ENCODE measurements around the gene PLXNA1. TPM values are rescaled to one million over a fixed set of nuclear protein-coding genes. Genes with fewer than 3 reads are reported as not detected.

Gene PLXNA1
- total RNA-seq, 4 donors from 2014 or later: 6.7 to 38.2 (median 16.9) TPM

DNA sequence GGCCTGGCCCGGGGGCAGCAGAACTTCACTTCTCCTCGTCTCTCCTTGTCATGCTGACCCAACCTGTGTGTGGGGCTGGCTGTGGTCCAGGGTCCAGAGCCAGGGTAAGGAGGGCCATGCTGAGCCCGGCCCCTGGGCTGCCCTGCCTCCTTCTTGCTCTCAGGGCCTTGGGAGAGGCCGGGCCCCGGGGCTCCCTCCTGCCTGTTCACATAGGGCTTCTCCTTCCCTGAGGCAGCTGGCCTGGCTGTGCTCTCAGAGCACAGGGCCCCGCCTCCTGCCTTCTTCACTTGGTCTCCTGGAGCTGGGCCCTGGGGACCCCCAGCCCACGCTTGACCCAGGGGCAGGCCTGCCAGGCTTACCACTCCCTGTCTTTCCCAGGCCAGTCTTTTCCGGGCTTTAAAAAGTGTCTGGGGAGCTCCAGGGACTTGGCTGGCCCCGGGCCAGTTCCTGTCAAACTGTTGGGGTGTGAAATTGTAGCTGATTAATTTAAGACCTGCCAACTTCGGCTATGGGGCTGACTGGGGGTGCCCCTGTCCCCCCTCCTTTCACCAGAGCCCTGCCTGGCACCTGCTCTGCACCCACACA lies 11.8 kb downstream of the PLXNA1 start:
- Histone ChIP-seq H3K4me1 (peaks cover 0 to 21% of the 10 kb centered on the region in 2 donors), H3K4me3 (no peak overlapping the region), H3K27ac (peak overlapping the region; percentile 48 to 56), H3K27me3 (no peaks in the 10 kb centered on the region), H3K36me3 (no peaks in the 10 kb centered on the region), H3K9me3 (no peaks in the 10 kb centered on the region)
- peak in 1 of 2 donors; percentile 36 for DNase-seq
- intact Hi-C loops (cut with DNase I; ENCODE audit: low total_unique reads): no loop called here
- TF ChIP-seq, protein P1, sequence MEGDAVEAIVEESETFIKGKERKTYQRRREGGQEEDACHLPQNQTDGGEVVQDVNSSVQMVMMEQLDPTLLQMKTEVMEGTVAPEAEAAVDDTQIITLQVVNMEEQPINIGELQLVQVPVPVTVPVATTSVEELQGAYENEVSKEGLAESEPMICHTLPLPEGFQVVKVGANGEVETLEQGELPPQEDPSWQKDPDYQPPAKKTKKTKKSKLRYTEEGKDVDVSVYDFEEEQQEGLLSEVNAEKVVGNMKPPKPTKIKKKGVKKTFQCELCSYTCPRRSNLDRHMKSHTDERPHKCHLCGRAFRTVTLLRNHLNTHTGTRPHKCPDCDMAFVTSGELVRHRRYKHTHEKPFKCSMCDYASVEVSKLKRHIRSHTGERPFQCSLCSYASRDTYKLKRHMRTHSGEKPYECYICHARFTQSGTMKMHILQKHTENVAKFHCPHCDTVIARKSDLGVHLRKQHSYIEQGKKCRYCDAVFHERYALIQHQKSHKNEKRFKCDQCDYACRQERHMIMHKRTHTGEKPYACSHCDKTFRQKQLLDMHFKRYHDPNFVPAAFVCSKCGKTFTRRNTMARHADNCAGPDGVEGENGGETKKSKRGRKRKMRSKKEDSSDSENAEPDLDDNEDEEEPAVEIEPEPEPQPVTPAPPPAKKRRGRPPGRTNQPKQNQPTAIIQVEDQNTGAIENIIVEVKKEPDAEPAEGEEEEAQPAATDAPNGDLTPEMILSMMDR (IDR thresholded peaks at IDR 0.05): no peak
- no peak for TF ChIP-seq POLR2A (IDR thresholded peaks at IDR 0.05)

DNA sequence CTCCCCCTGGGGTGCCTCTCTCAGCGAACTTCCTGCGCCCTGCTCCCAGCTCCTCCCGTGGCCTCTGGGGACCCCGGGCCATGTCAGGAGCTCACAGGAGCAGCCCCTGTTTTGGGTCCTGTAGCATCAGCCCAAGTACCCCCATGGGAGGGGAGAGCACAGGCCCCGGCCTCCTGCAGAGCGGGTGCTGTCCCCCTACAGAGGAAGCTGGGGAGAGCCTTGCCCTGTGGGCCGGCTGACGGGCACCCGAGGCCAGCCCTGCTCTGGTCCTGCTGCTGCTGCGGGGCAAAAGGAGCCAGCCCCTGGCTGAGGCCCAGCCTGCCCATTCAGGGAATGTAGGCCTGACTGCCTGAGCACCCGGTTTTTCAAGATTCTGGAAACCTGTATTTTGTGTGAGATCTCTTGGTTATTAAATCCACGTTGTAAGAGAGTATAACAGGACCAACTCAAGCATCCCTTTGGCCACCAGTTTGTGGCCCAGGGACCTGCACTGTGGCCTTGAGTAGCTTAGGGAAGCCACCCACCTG lies 12.4 kb downstream of the PLXNA1 start:
- no peaks in the 10 kb centered on the region for H3K27me3 ChIP-seq
- intact Hi-C loops (cut with DNase I; ENCODE audit: low total_unique reads): no loop called here
- H3K36me3 ChIP-seq: no peaks in the 10 kb centered on the region
- no peaks in the 10 kb centered on the region for H3K9me3 ChIP-seq
- no peak overlapping the region for H3K4me3 ChIP-seq
- H3K4me1 ChIP-seq: peaks cover 0 to 21% of the 10 kb centered on the region in 2 donors
- no peak for TF ChIP-seq POLR2A (IDR thresholded peaks at IDR 0.05)
- TF ChIP-seq, protein P1 (IDR thresholded peaks at IDR 0.05): no peak
- DNase-seq: no peak
- H3K27ac ChIP-seq: peak overlapping the region; percentile 48 to 56

- Histone ChIP-seq H3K36me3 (no peaks in the 10 kb centered on the region), H3K4me1 (peaks cover 0 to 21% of the 10 kb centered on the region in 2 donors), H3K9me3 (no peaks in the 10 kb centered on the region), H3K4me3 (no peak overlapping the region), H3K27ac (no peak overlapping the region), H3K27me3 (no peaks in the 10 kb centered on the region)
- no peak for DNase-seq
- intact Hi-C loops (cut with DNase I; ENCODE audit: low total_unique reads): no loop called here
- TF ChIP-seq POLR2A (IDR thresholded peaks at IDR 0.05): no peak
- TF ChIP-seq, protein P1 (IDR thresholded peaks at IDR 0.05): no peak
These were observed 13.1 kb downstream of the PLXNA1 start for GRCh38 chr3:126995926-126996512.

DNA sequence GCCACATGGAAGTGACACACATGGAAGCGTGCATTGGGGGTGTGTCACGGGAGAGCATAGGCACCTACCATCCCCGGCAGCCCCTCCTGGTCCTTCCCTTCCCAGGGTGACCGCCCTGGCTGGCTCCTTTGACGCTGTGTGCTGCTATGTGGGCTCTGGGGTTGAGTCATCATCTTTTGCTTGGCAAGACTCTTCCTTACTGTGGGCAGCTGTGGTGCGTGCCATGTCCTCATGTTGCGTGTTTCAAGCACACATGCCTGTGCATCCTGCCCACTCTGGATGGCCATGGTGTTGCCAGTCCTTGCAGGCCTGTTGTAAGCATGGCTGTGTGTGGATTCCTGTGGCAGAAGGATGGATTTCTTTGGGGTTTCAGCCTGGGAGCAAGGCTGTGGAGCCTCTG lies 14.0 kb downstream of the PLXNA1 start:
- no peak overlapping the region for H3K27ac ChIP-seq
- H3K4me3 ChIP-seq: no peak overlapping the region
- TF ChIP-seq POLR2A (IDR thresholded peaks at IDR 0.05): no peak
- TF ChIP-seq, protein P1 (IDR thresholded peaks at IDR 0.05): no peak
- no peaks in the 10 kb centered on the region for H3K36me3 ChIP-seq
- H3K4me1 ChIP-seq: peaks cover 0 to 26% of the 10 kb centered on the region in 2 donors
- H3K27me3 ChIP-seq: no peaks in the 10 kb centered on the region
- DNase-seq: no peak
- intact Hi-C loops (cut with DNase I; ENCODE audit: low total_unique reads): no loop called here
- no peaks in the 10 kb centered on the region for H3K9me3 ChIP-seq

- H3K4me1 ChIP-seq: peaks cover 0 to 30% of the 10 kb centered on the region in 2 donors
- no peak overlapping the region for H3K4me3 ChIP-seq
- intact Hi-C loops (cut with DNase I; ENCODE audit: low total_unique reads): no loop called here
- no peak for DNase-seq
- H3K27me3 ChIP-seq: no peaks in the 10 kb centered on the region
- TF ChIP-seq POLR2A (IDR thresholded peaks at IDR 0.05): no peak
- TF ChIP-seq, protein P1 (IDR thresholded peaks at IDR 0.05): no peak
- H3K9me3 ChIP-seq: no peaks in the 10 kb centered on the region
- H3K36me3 ChIP-seq: no peaks in the 10 kb centered on the region
- no peak overlapping the region for H3K27ac ChIP-seq
These were observed 14.6 kb downstream of the PLXNA1 start for GRCh38 chr3:126997455-126998038.

Data from uterus (tissue), 4 donors.